Esophagus mucosa (tissue), 1 donor: ENCODE results near the gene CSNK2A3. TPM values are rescaled to one million over a fixed set of nuclear protein-coding genes. Genes with fewer than 3 reads are reported as not detected.
"Not testable (repeated sequence)": the region's sequence is repeated elsewhere in the genome, so short reads cannot be mapped to it uniquely, and the experiment has no call there.

ENCODE experiments used
- ATAC-seq: fragments of 200-7000 bp; cut with Tn5 transposase; one replicate; pipeline ENCODE4 v1.9.1; 2020
- total RNA-seq: library from RNA; stranded (reverse); gene quantifications from one replicate; pipeline ENCODE4 v1.2.4, GENCODE V29; 2023
- donor health status: DM: yes; HTN: yes; CAD: no.

The CSNK2A3 gene
- total RNA-seq, 1 donor from 2014 or later = 0.84 TPM

GRCh38 chr11:11379661-11380060, 26.6 kb upstream of the CSNK2A3 start:
- ATAC-seq = no peak

- ATAC-seq = no peak
Observed at GRCh38 chr11:11378184-11378940, 25.3 kb upstream of the CSNK2A3 start.

GRCh38 chr11:11374358-11375148, 21.5 kb upstream of the CSNK2A3 start:
- no peak for ATAC-seq

GRCh38 chr11:11373934-11374333, 20.9 kb upstream of the CSNK2A3 start:
- ATAC-seq = no peak

- ATAC-seq = no peak
Observed at GRCh38 chr11:11372461-11372860, 19.4 kb upstream of the CSNK2A3 start.

- ATAC-seq = no peak
Observed at GRCh38 chr11:11370962-11371303, 17.9 kb upstream of the CSNK2A3 start.

GRCh38 chr11:11370255-11370961, 17.4 kb upstream of the CSNK2A3 start:
- ATAC-seq = no peak

GRCh38 chr11:11366793-11367192, 13.7 kb upstream of the CSNK2A3 start:
- no peak for ATAC-seq

GRCh38 chr11:11363674-11364073, 10.6 kb upstream of the CSNK2A3 start:
- ATAC-seq = no peak

GRCh38 chr11:11359611-11360010, 6.6 kb upstream of the CSNK2A3 start:
- ATAC-seq = no peak

- ATAC-seq = no peak
Observed at GRCh38 chr11:11356842-11357241, 3.8 kb upstream of the CSNK2A3 start.

- not testable (repeated sequence) for ATAC-seq
Observed at GRCh38 chr11:11351851-11352250, 1.2 kb downstream of the CSNK2A3 start.

- no peak for ATAC-seq
Observed at GRCh38 chr11:11351042-11351586, 1.9 kb downstream of the CSNK2A3 start.

- ATAC-seq = no peak
Observed at GRCh38 chr11:11349870-11350337, 3.1 kb downstream of the CSNK2A3 start.

- no peak for ATAC-seq
Observed at GRCh38 chr11:11349106-11349825, 3.8 kb downstream of the CSNK2A3 start.

- no peak for ATAC-seq
Observed at GRCh38 chr11:11348303-11348702, 4.7 kb downstream of the CSNK2A3 start.

GRCh38 chr11:11347592-11347991, 5.5 kb downstream of the CSNK2A3 start:
- no peak for ATAC-seq

- ATAC-seq = no peak
Observed at GRCh38 chr11:11346303-11346702, 6.7 kb downstream of the CSNK2A3 start.

GRCh38 chr11:11345099-11345498, 8.0 kb downstream of the CSNK2A3 start:
- no peak for ATAC-seq

- no peak for ATAC-seq
Observed at GRCh38 chr11:11344045-11344444, 9.0 kb downstream of the CSNK2A3 start.

- no peak for ATAC-seq
Observed at GRCh38 chr11:11338304-11338703, 14.7 kb downstream of the CSNK2A3 start.

- no peak for ATAC-seq
Observed at GRCh38 chr11:11336664-11337063, 16.4 kb downstream of the CSNK2A3 start.
